IgD-negative memory B cell (primary cell): Measurements from ENCODE around the gene DLG2. TPM values are rescaled to one million over a fixed set of nuclear protein-coding genes. Genes with fewer than 3 reads are reported as not detected.

Experiments used
- H3K27ac Mint-ChIP-seq, 3 donors: one replicate each; pipeline ENCODE4 v1.8.0; 2020 to 2022; ENCODE audit warnings: mild to moderate bottlenecking in 3 of 3, mixed read lengths in 3 of 3, moderate library complexity in 1 of 3
- H3K27me3 Mint-ChIP-seq: one replicate; pipeline ENCODE4 v1.8.0; 2021; ENCODE audit warnings: mixed read lengths
- H3K36me3 Mint-ChIP-seq: one replicate; pipeline ENCODE4 v1.8.0; 2020; ENCODE audit warnings: mild to moderate bottlenecking, mixed read lengths
- H3K4me1 Mint-ChIP-seq, 3 donors: one replicate each; pipeline ENCODE4 v1.8.0; 2020 to 2022; ENCODE audit warnings: mixed read lengths in 3 of 3, mild to moderate bottlenecking in 1 of 3
- H3K4me3 Mint-ChIP-seq, 4 donors: one replicate each; pipeline ENCODE4 v1.8.0; 2020 to 2022; ENCODE audit warnings: mild to moderate bottlenecking in 4 of 4, mixed read lengths in 4 of 4, moderate library complexity in 3 of 4
- H3K9me3 Mint-ChIP-seq, 3 donors: one replicate each; pipeline ENCODE4 v1.8.0; 2020 to 2021; ENCODE audit warnings: mixed read lengths in 3 of 3, mild to moderate bottlenecking in 1 of 3
- polyA plus RNA-seq: library from polyadenylated mRNA; unstranded; fragments of 300-500 nt; fragmentation: Illumina TruSeq; gene quantifications from one replicate; pipeline ENCODE4 v1.2.3, GENCODE V29; 2021

DLG2 gene
- polyA plus RNA-seq, 1 donor from 2014 or later = 2.0 TPM

- H3K27me3 Mint-ChIP-seq = peaks cover 6% of the 10 kb centered on the region
- no peaks in the 10 kb centered on the region for H3K36me3 Mint-ChIP-seq
- no peaks in the 10 kb centered on the region for H3K4me1 Mint-ChIP-seq
- peaks cover 0 to 2% (median 0%) of the 10 kb centered on the region in 3 donors for H3K9me3 Mint-ChIP-seq
- H3K4me3 Mint-ChIP-seq = no peak overlapping the region
- H3K27ac Mint-ChIP-seq = no peak overlapping the region
These were observed 1932.8 kb downstream of the DLG2 start for GRCh38 chr11:83694191-83694910.

GRCh38 chr11:83693306-83693992, 1933.7 kb downstream of the DLG2 start:
- peaks cover 4% of the 10 kb centered on the region for H3K27me3 Mint-ChIP-seq
- H3K36me3 Mint-ChIP-seq = no peaks in the 10 kb centered on the region
- no peak overlapping the region for H3K4me3 Mint-ChIP-seq
- H3K9me3 Mint-ChIP-seq = peaks cover 0 to 2% (median 0%) of the 10 kb centered on the region in 3 donors
- H3K4me1 Mint-ChIP-seq = no peaks in the 10 kb centered on the region
- H3K27ac Mint-ChIP-seq = no peak overlapping the region

GRCh38 chr11:83692675-83693074, 1934.5 kb downstream of the DLG2 start:
- no peak overlapping the region for H3K4me3 Mint-ChIP-seq

GRCh38 chr11:83691451-83691950, 1935.6 kb downstream of the DLG2 start:
- H3K9me3 Mint-ChIP-seq = peaks cover 0 to 2% (median 0%) of the 10 kb centered on the region in 3 donors
- peaks cover 7% of the 10 kb centered on the region for H3K27me3 Mint-ChIP-seq
- no peak overlapping the region for H3K4me3 Mint-ChIP-seq
- H3K4me1 Mint-ChIP-seq = no peaks in the 10 kb centered on the region
- no peak overlapping the region for H3K27ac Mint-ChIP-seq
- H3K36me3 Mint-ChIP-seq = no peaks in the 10 kb centered on the region

More at GRCh38 chr11:83692675-83693074, 1934.5 kb downstream of the DLG2 start:
- Mint-ChIP-seq H3K9me3 (peaks cover 0 to 2% (median 0%) of the 10 kb centered on the region in 3 donors), H3K36me3 (no peaks in the 10 kb centered on the region), H3K27me3 (peaks cover 6% of the 10 kb centered on the region), H3K4me1 (no peaks in the 10 kb centered on the region), H3K27ac (no peak overlapping the region)

GRCh38 chr11:83689144-83689780, 1937.9 kb downstream of the DLG2 start:
- H3K36me3 Mint-ChIP-seq = no peaks in the 10 kb centered on the region
- H3K27ac Mint-ChIP-seq = no peak overlapping the region
- no peak overlapping the region for H3K4me3 Mint-ChIP-seq
- H3K4me1 Mint-ChIP-seq = no peaks in the 10 kb centered on the region
- H3K27me3 Mint-ChIP-seq = peaks cover 15% of the 10 kb centered on the region
- peaks cover 0 to 2% (median 0%) of the 10 kb centered on the region in 3 donors for H3K9me3 Mint-ChIP-seq

GRCh38 chr11:83687787-83688186, 1939.4 kb downstream of the DLG2 start:
- Mint-ChIP-seq H3K4me1 (peaks cover 0 to under 1% (median 0%) of the 10 kb centered on the region in 3 donors), H3K27ac (no peak overlapping the region), H3K27me3 (peaks cover 22% of the 10 kb centered on the region), H3K9me3 (peaks cover 0 to 2% (median 0%) of the 10 kb centered on the region in 3 donors), H3K4me3 (no peak overlapping the region), H3K36me3 (no peaks in the 10 kb centered on the region)

GRCh38 chr11:83685730-83686129, 1941.4 kb downstream of the DLG2 start:
- Mint-ChIP-seq H3K4me1 (peaks cover 10 to 20% (median 17%) of the 10 kb centered on the region in 3 donors), H3K27me3 (peaks cover 34% of the 10 kb centered on the region), H3K9me3 (peaks cover 0 to 2% (median 0%) of the 10 kb centered on the region in 3 donors), H3K4me3 (no peak overlapping the region), H3K36me3 (no peaks in the 10 kb centered on the region), H3K27ac (no peak overlapping the region)

- Mint-ChIP-seq H3K9me3 (peaks cover 0 to 2% (median 0%) of the 10 kb centered on the region in 3 donors), H3K4me3 (no peak overlapping the region), H3K4me1 (peaks cover 10 to 21% (median 19%) of the 10 kb centered on the region in 3 donors), H3K27ac (no peak overlapping the region), H3K36me3 (no peaks in the 10 kb centered on the region), H3K27me3 (peaks cover 39% of the 10 kb centered on the region)
These were observed 1943.1 kb downstream of the DLG2 start for GRCh38 chr11:83684071-83684470.

- Mint-ChIP-seq H3K27me3 (peaks cover 37% of the 10 kb centered on the region), H3K36me3 (no peaks in the 10 kb centered on the region), H3K4me3 (peak overlapping the region in 1 of 4 donors; percentile 74), H3K9me3 (peaks cover 0 to 2% (median 0%) of the 10 kb centered on the region in 3 donors), H3K4me1 (peaks cover 10 to 21% (median 19%) of the 10 kb centered on the region in 3 donors), H3K27ac (no peak overlapping the region)
These were observed 1944.6 kb downstream of the DLG2 start for GRCh38 chr11:83682611-83682973.

GRCh38 chr11:83681906-83682610, 1945.1 kb downstream of the DLG2 start:
- Mint-ChIP-seq H3K9me3 (peaks cover 0 to 2% (median 2%) of the 10 kb centered on the region in 3 donors), H3K36me3 (no peaks in the 10 kb centered on the region), H3K27me3 (peaks cover 36% of the 10 kb centered on the region), H3K27ac (no peak overlapping the region), H3K4me1 (peaks cover 10 to 21% (median 19%) of the 10 kb centered on the region in 3 donors), H3K4me3 (peak overlapping the region in 3 of 4 donors; percentile 9 to 89 (median 84))

GRCh38 chr11:83681031-83681781, 1945.9 kb downstream of the DLG2 start:
- Mint-ChIP-seq H3K9me3 (peaks cover 0 to 2% (median 2%) of the 10 kb centered on the region in 3 donors), H3K36me3 (no peaks in the 10 kb centered on the region), H3K27me3 (peaks cover 36% of the 10 kb centered on the region), H3K4me3 (peak overlapping the region; percentile 17 to 89 (median 80)), H3K27ac (no peak overlapping the region), H3K4me1 (peaks cover 10 to 21% (median 19%) of the 10 kb centered on the region in 3 donors)

GRCh38 chr11:83680321-83680720, 1946.8 kb downstream of the DLG2 start:
- H3K4me1 Mint-ChIP-seq = peaks cover 10 to 21% (median 19%) of the 10 kb centered on the region in 3 donors
- peaks cover 31% of the 10 kb centered on the region for H3K27me3 Mint-ChIP-seq
- no peak overlapping the region for H3K4me3 Mint-ChIP-seq
- H3K36me3 Mint-ChIP-seq = no peaks in the 10 kb centered on the region
- no peak overlapping the region for H3K27ac Mint-ChIP-seq
- H3K9me3 Mint-ChIP-seq = peaks cover 0 to 2% (median 2%) of the 10 kb centered on the region in 3 donors

- Mint-ChIP-seq H3K36me3 (no peaks in the 10 kb centered on the region), H3K27ac (no peak overlapping the region), H3K27me3 (peaks cover 27% of the 10 kb centered on the region), H3K4me1 (peaks cover 10 to 21% (median 19%) of the 10 kb centered on the region in 3 donors), H3K9me3 (peaks cover 0 to 2% (median 0%) of the 10 kb centered on the region in 3 donors), H3K4me3 (no peak overlapping the region)
These were observed 1948.1 kb downstream of the DLG2 start for GRCh38 chr11:83678831-83679584.
